A673 (cell line): Measurements from ENCODE around the gene HERC2. TPM values are rescaled to one million over a fixed set of nuclear protein-coding genes. Genes with fewer than 3 reads are reported as not detected.
"Not testable (repeated sequence)": the region's sequence is repeated elsewhere in the genome, so short reads cannot be mapped to it uniquely, and the experiment has no call there.

ENCODE experiments used
- BruUV-seq: library from RNA; stranded (reverse); fragments of 400-500 nt; replicated peaks from 2 replicates; lab custom pipeline; 2021; lab: Mats Ljungman, UMichigan
- CTCF ChIA-PET: fragments of 300-600 bp; sonication (Branson Sonifier 250); formaldehyde crosslinking; loops from one replicate; lab custom pipeline; 2022; ENCODE audit warnings: antibody characterized with exemption; lab: Charles Lee
- POLR2A ChIA-PET: fragments of 300-600 bp; sonication (Branson Sonifier 250); formaldehyde crosslinking; loops from one replicate; lab custom pipeline; 2022; ENCODE audit warnings: antibody characterized with exemption; ENCODE audit not compliant: low non-redundant PET; lab: Charles Lee
- DNase-seq: peaks from one replicate; pipeline ENCODE4 v3.0.0-alpha.2; 2015; ENCODE audit warnings: low spot score
- H3K27ac ChIP-seq: fragments of 200-600 bp; sonication (generic); 2 replicates; pipeline ENCODE4 v1.5.1; 2016; ENCODE audit warnings: mixed run types, low read depth, mild to moderate bottlenecking, mixed read lengths, antibody characterized with exemption, low read length; ENCODE audit not compliant: poor library complexity, severe bottlenecking
- H3K27me3 ChIP-seq: fragments of 200-600 bp; sonication (generic); replicated peaks from 2 replicates; pipeline ENCODE4 v1.6.1; 2017; ENCODE audit warnings: mixed run types, low read depth, mild to moderate bottlenecking, mixed read lengths, antibody characterized with exemption, low read length; ENCODE audit not compliant: insufficient read depth, poor library complexity
- H3K36me3 ChIP-seq: fragments of 200-600 bp; sonication (generic); 2 replicates; pipeline ENCODE4 v1.6.1; 2016; ENCODE audit warnings: mixed run types, mild to moderate bottlenecking, mixed read lengths, antibody characterized with exemption, low read length; ENCODE audit not compliant: insufficient read depth, poor library complexity, severe bottlenecking
- H3K4me1 ChIP-seq: fragments of 200-600 bp; sonication (generic); 2 replicates; pipeline ENCODE4 v1.6.1; 2017; ENCODE audit warnings: mixed run types, mild to moderate bottlenecking, mixed read lengths, antibody characterized with exemption, low read length; ENCODE audit not compliant: insufficient read depth, poor library complexity, severe bottlenecking
- H3K4me3 ChIP-seq: fragments of 200-600 bp; sonication (generic); 2 replicates; pipeline ENCODE4 v1.5.1; 2016; ENCODE audit warnings: low read depth, mixed run types, mild to moderate bottlenecking, mixed read lengths, low read length; ENCODE audit not compliant: poor library complexity, severe bottlenecking
- H3K9me3 ChIP-seq: fragments of 200-600 bp; sonication (generic); 2 replicates; pipeline ENCODE4 v1.6.1; 2016; ENCODE audit warnings: mixed run types, low read depth, mild to moderate bottlenecking, mixed read lengths, antibody characterized with exemption, low read length; ENCODE audit not compliant: poor library complexity, severe bottlenecking
- CTCF ChIP-seq: fragments of 300-800, 200-600 bp; sonication (generic); conservative IDR thresholded peaks from 2 replicates; pipeline ENCODE4 v1.5.1; 2017; ENCODE audit warnings: low read depth, mild to moderate bottlenecking, antibody characterized with exemption, low read length, moderate library complexity, mixed read lengths
- EZH2 ChIP-seq: fragments of 200-600 bp; sonication (generic); IDR thresholded peaks from 2 replicates; pipeline ENCODE4 v1.6.1; 2017; ENCODE audit warnings: borderline replicate concordance, low read depth, mild to moderate bottlenecking, mixed read lengths, antibody characterized with exemption, low read length; ENCODE audit not compliant: poor library complexity, severe bottlenecking
- intact Hi-C: fragments of 100-400 bp; cut with micrococcal nuclease; formaldehyde crosslinking; loops from one replicate; pipeline ENCODE4 v1.10.0; 2022; ENCODE audit not compliant: unreplicated experiment
- total RNA-seq: library from RNA; stranded (reverse); gene quantifications from 2 replicates; pipeline ENCODE4 v1.2.3, GENCODE V29; 2021

Gene HERC2
- total RNA-seq, 1 experiment from 2014 or later = 86.1 TPM

GRCh38 chr15:28208583-28208982, 113.4 kb downstream of the HERC2 start:
- no peaks in the 10 kb centered on the region for H3K27me3 ChIP-seq
- DNase-seq = no peak
- no TSS peak for BruUV-seq
- no peaks in the 10 kb centered on the region for H3K4me1 ChIP-seq
- H3K36me3 ChIP-seq = no peaks in the 10 kb centered on the region
- no peak for TF ChIP-seq CTCF
- no peak for TF ChIP-seq EZH2
- ChIA-PET CTCF (no interaction called here), POLR2A (no interaction called here)
- intact Hi-C loops = no loop called here
- H3K27ac ChIP-seq = no peak overlapping the region
- H3K9me3 ChIP-seq = no peaks in the 10 kb centered on the region
- H3K4me3 ChIP-seq = no peak overlapping the region

- intact Hi-C loops, CTCF ChIA-PET, BruUV-seq: not testable (repeated sequence)
These were observed 116.3 kb downstream of the HERC2 start for GRCh38 chr15:28205640-28206039.

GRCh38 chr15:28203055-28203828, 118.7 kb downstream of the HERC2 start:
- POLR2A ChIA-PET, H3K4me3 ChIP-seq, H3K27me3 ChIP-seq, intact Hi-C loops, DNase-seq, H3K27ac ChIP-seq, BruUV-seq, CTCF ChIA-PET, H3K9me3 ChIP-seq, H3K4me1 ChIP-seq, H3K36me3 ChIP-seq: not testable (repeated sequence)

More at GRCh38 chr15:28205640-28206039, 116.3 kb downstream of the HERC2 start:
- H3K4me1 ChIP-seq, H3K36me3 ChIP-seq, DNase-seq, POLR2A ChIA-PET, H3K27me3 ChIP-seq, H3K9me3 ChIP-seq, H3K27ac ChIP-seq, H3K4me3 ChIP-seq: not testable (repeated sequence)

GRCh38 chr15:28202124-28202523, 119.9 kb downstream of the HERC2 start:
- BruUV-seq, POLR2A ChIA-PET, CTCF ChIA-PET: not testable (repeated sequence)

GRCh38 chr15:28198215-28198614, 123.8 kb downstream of the HERC2 start:
- H3K4me1 ChIP-seq, H3K27me3 ChIP-seq, H3K4me3 ChIP-seq, CTCF ChIA-PET, BruUV-seq, DNase-seq, POLR2A ChIA-PET, H3K36me3 ChIP-seq, intact Hi-C loops, H3K27ac ChIP-seq, H3K9me3 ChIP-seq: not testable (repeated sequence)

More at GRCh38 chr15:28202124-28202523, 119.9 kb downstream of the HERC2 start:
- H3K27ac ChIP-seq, H3K4me3 ChIP-seq, H3K36me3 ChIP-seq, H3K4me1 ChIP-seq, DNase-seq, H3K9me3 ChIP-seq, H3K27me3 ChIP-seq, intact Hi-C loops: not testable (repeated sequence)

GRCh38 chr15:28197694-28198093, 124.3 kb downstream of the HERC2 start:
- H3K27me3 ChIP-seq, intact Hi-C loops, POLR2A ChIA-PET: not testable (repeated sequence)

More at GRCh38 chr15:28197694-28198093, 124.3 kb downstream of the HERC2 start:
- H3K4me3 ChIP-seq, H3K9me3 ChIP-seq, H3K4me1 ChIP-seq, H3K27ac ChIP-seq, BruUV-seq, H3K36me3 ChIP-seq, CTCF ChIA-PET, DNase-seq: not testable (repeated sequence)
